HG03103 (cell line): ENCODE measurements around the gene IFI27L2.
"Not testable (repeated sequence)": the region's sequence is repeated elsewhere in the genome, so short reads cannot be mapped to it uniquely, and the experiment has no call there.

Source experiments
- ATAC-seq: cut with Tn5 transposase; IDR thresholded peaks from one replicate; pipeline ENCODE4 v1.9.1; 2021; ENCODE audit warnings: low read depth; ENCODE audit not compliant: unreplicated experiment

IFI27L2 gene

GRCh38 chr14:94129111-94129757, at the start of gene IFI27L2:
Gene IFI27L2 (minus strand): TSS chr14:94129604. CDS start chr14:94129564, 40 bp downstream.
- peak; percentile 91 for ATAC-seq

GRCh38 chr14:94177806-94178205, 48.4 kb upstream of the IFI27L2 start:
- ATAC-seq = no peak

- no peak for ATAC-seq
Measured at GRCh38 chr14:94176808-94177207, 47.4 kb upstream of the IFI27L2 start.

GRCh38 chr14:94175747-94176146, 46.3 kb upstream of the IFI27L2 start:
- ATAC-seq = no peak

- no peak for ATAC-seq
Measured at GRCh38 chr14:94175011-94175745, 45.8 kb upstream of the IFI27L2 start.

- ATAC-seq = no peak
Measured at GRCh38 chr14:94174604-94175010, 45.2 kb upstream of the IFI27L2 start.

GRCh38 chr14:94173885-94174603, 44.6 kb upstream of the IFI27L2 start, which contains the start of gene PPP4R4:
Gene PPP4R4 (plus strand): TSS chr14:94174322. CDS start chr14:94174466, 144 bp downstream.
- ATAC-seq = peak; percentile 84

GRCh38 chr14:94173471-94173884, 44.1 kb upstream of the IFI27L2 start:
- ATAC-seq = no peak

GRCh38 chr14:94172545-94172944, 43.1 kb upstream of the IFI27L2 start:
- no peak for ATAC-seq

GRCh38 chr14:94171208-94171607, 41.8 kb upstream of the IFI27L2 start:
- no peak for ATAC-seq

GRCh38 chr14:94170136-94170535, 40.7 kb upstream of the IFI27L2 start:
- no peak for ATAC-seq

GRCh38 chr14:94165744-94166143, 36.3 kb upstream of the IFI27L2 start:
- no peak for ATAC-seq

GRCh38 chr14:94164685-94165431, 35.5 kb upstream of the IFI27L2 start:
- ATAC-seq = no peak

GRCh38 chr14:94163796-94164195, 34.4 kb upstream of the IFI27L2 start:
- ATAC-seq = no peak

- no peak for ATAC-seq
Measured at GRCh38 chr14:94162466-94162865, 33.1 kb upstream of the IFI27L2 start.

GRCh38 chr14:94161981-94162380, 32.6 kb upstream of the IFI27L2 start:
- ATAC-seq = no peak

- ATAC-seq = no peak
Measured at GRCh38 chr14:94161058-94161457, 31.7 kb upstream of the IFI27L2 start.

GRCh38 chr14:94158239-94158883, 29.0 kb upstream of the IFI27L2 start:
- no peak for ATAC-seq

- no peak for ATAC-seq
Measured at GRCh38 chr14:94157197-94157596, 27.8 kb upstream of the IFI27L2 start.

- not testable (repeated sequence) for ATAC-seq
Measured at GRCh38 chr14:94156143-94156542, 26.7 kb upstream of the IFI27L2 start.
